OCI-LY3 (cell line): ENCODE results near the gene RNF166.

ENCODE experiments used
- EZH2phosphoT487 ChIP-seq: fragments of 200-600 bp; shearing (Covaris generic); IDR thresholded peaks from 2 replicates; pipeline ENCODE4 v1.6.1; 2018; ENCODE audit warnings: antibody characterized with exemption, mixed run types, low read depth
- TF ChIP-seq, protein P1 (sequence below): fragments of 200-600, 300-600 bp; sonication (generic); IDR thresholded peaks from 2 replicates; pipeline ENCODE4 v1.5.1; 2014; ENCODE audit warnings: antibody characterized with exemption, low read length, low read depth

DNA sequence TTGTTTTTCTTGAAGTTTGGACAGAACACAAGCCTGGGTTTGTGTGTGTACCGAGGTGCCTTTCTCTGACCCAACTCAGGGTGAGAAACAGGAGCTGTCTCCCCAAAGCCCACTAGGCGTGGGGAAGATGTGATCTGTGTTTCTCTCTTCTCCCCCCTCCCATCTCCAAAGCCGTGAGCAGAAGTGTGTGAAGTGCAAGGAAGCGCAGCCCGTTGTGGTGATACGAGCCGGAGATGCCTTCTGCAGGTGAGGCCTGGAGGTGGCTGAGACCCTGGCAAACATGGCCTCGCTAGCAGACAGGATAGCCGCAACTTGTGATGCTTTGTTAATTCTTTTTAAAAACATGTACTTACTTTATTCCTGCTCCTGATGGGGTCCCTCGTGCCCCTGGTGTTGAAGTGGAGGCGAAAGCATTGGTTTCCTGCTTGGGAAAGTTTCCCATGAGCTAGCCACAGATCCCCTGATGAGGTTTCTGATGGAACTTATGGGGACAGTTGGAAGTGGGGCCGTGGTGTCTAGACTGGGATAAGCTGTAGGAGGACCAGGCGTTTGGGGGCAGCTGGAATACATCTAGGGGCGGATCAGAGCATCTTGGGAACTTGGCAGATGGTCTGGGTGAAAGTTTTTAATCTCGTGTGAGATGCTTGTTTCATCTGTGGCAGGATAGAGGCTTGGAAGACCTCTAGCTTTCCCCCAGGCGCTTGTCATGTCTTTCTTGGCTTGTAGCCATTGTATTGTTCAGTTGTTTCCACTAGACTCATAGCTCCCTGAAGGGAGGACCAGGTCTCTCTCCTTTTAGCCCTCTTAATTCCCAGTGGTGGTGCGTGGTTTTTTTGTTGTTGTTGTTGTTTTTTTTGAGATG is 988 bp upstream of the RNF166 start:
- TF ChIP-seq, protein P1, sequence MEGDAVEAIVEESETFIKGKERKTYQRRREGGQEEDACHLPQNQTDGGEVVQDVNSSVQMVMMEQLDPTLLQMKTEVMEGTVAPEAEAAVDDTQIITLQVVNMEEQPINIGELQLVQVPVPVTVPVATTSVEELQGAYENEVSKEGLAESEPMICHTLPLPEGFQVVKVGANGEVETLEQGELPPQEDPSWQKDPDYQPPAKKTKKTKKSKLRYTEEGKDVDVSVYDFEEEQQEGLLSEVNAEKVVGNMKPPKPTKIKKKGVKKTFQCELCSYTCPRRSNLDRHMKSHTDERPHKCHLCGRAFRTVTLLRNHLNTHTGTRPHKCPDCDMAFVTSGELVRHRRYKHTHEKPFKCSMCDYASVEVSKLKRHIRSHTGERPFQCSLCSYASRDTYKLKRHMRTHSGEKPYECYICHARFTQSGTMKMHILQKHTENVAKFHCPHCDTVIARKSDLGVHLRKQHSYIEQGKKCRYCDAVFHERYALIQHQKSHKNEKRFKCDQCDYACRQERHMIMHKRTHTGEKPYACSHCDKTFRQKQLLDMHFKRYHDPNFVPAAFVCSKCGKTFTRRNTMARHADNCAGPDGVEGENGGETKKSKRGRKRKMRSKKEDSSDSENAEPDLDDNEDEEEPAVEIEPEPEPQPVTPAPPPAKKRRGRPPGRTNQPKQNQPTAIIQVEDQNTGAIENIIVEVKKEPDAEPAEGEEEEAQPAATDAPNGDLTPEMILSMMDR, result no peak
- TF ChIP-seq EZH2phosphoT487, result no peak
